NCI-H510A (cell line): ENCODE results near the gene RUVBL2.

ENCODE experiments used
- DNase-seq: peaks from one replicate; lab custom pipeline; 2025; lab: John Stamatoyannopoulos, UW

Gene RUVBL2

GRCh38 chr19:48993175-48994034, at the start of gene RUVBL2, which contains the start of gene GYS1:
TSS of gene RUVBL2 (plus strand) at chr19:48993887. CDS start at chr19:48993912, 25 bp downstream.
TSS of gene GYS1 (minus strand) at chr19:48993309. CDS start at chr19:48993112, 197 bp downstream.
- peak; percentile 98 for DNase-seq

GRCh38 chr19:48945415-48945814, 48.3 kb upstream of the RUVBL2 start:
- no peak for DNase-seq

- no peak for DNase-seq
These were observed 47.9 kb upstream of the RUVBL2 start for GRCh38 chr19:48945817-48946216.

- no peak for DNase-seq
These were observed 47.0 kb upstream of the RUVBL2 start for GRCh38 chr19:48946463-48947257.

- DNase-seq: no peak
These were observed 46.5 kb upstream of the RUVBL2 start for GRCh38 chr19:48947258-48947542.

GRCh38 chr19:48950159-48950558, 43.5 kb upstream of the RUVBL2 start:
- DNase-seq: no peak

- DNase-seq: no peak
These were observed 42.7 kb upstream of the RUVBL2 start for GRCh38 chr19:48950830-48951519.

GRCh38 chr19:48953141-48953540, 40.5 kb upstream of the RUVBL2 start:
- DNase-seq: no peak

GRCh38 chr19:48953990-48954594, 39.6 kb upstream of the RUVBL2 start:
- no peak for DNase-seq

- peak; percentile 98 for DNase-seq
These were observed 38.9 kb upstream of the RUVBL2 start, which contains the start of gene BAX for GRCh38 chr19:48954595-48955307. TSS of gene BAX (plus strand) at chr19:48954875. CDS start at chr19:48954929, 54 bp downstream.

- no peak for DNase-seq
These were observed 38.3 kb upstream of the RUVBL2 start for GRCh38 chr19:48955308-48955958.

- no peak for DNase-seq
These were observed 35.7 kb upstream of the RUVBL2 start for GRCh38 chr19:48958006-48958405.

- DNase-seq: no peak
These were observed 34.1 kb upstream of the RUVBL2 start for GRCh38 chr19:48959341-48960239.

- DNase-seq: no peak
These were observed 32.5 kb upstream of the RUVBL2 start for GRCh38 chr19:48961051-48961649.

- no peak for DNase-seq
These were observed 32.0 kb upstream of the RUVBL2 start for GRCh38 chr19:48961673-48962028.

GRCh38 chr19:48962029-48962848, 31.4 kb upstream of the RUVBL2 start:
- no peak for DNase-seq

- DNase-seq: no peak
These were observed 30.9 kb upstream of the RUVBL2 start for GRCh38 chr19:48962849-48963165.

GRCh38 chr19:48963371-48964204, 30.1 kb upstream of the RUVBL2 start:
- no peak for DNase-seq
